Stimulated activated CD4-positive, alpha-beta T cell treated with anti-CD3 and anti-CD28 coated beads, Interleukin-4, amount 100 ng/mL, for 1 hour (primary cell): ENCODE measurements around the gene SLC20A1.
"Not testable (repeated sequence)": the region's sequence is repeated elsewhere in the genome, so short reads cannot be mapped to it uniquely, and the experiment has no call there.

ENCODE experiments used
- DNase-seq: peaks from one replicate; pipeline ENCODE4 v3.0.0-alpha.2; 2020

The SLC20A1 gene

GRCh38 chr2:112646791-112647689 is 1.3 kb downstream of the SLC20A1 start:
- no peak for DNase-seq

- no peak for DNase-seq
These were observed 2.3 kb downstream of the SLC20A1 start for GRCh38 chr2:112648081-112648480.

- DNase-seq = no peak
These were observed 10.9 kb downstream of the SLC20A1 start for GRCh38 chr2:112656679-112657078.

- no peak for DNase-seq
These were observed 12.6 kb downstream of the SLC20A1 start for GRCh38 chr2:112658301-112658700.

- no peak for DNase-seq
These were observed 13.3 kb downstream of the SLC20A1 start for GRCh38 chr2:112658839-112659667.

- DNase-seq = no peak
These were observed 14.4 kb downstream of the SLC20A1 start for GRCh38 chr2:112660138-112660537.

- no peak for DNase-seq
These were observed 16.0 kb downstream of the SLC20A1 start for GRCh38 chr2:112661656-112662305.

- DNase-seq = no peak
These were observed 17.0 kb downstream of the SLC20A1 start for GRCh38 chr2:112662704-112663103.

- no peak for DNase-seq
These were observed 18.9 kb downstream of the SLC20A1 start for GRCh38 chr2:112664689-112665088.

- DNase-seq = no peak
These were observed 19.5 kb downstream of the SLC20A1 start for GRCh38 chr2:112665113-112665780.

GRCh38 chr2:112666761-112667122 is 21.0 kb downstream of the SLC20A1 start:
- no peak for DNase-seq

- not testable (repeated sequence) for DNase-seq
These were observed 21.8 kb downstream of the SLC20A1 start for GRCh38 chr2:112667540-112667939.

- no peak for DNase-seq
These were observed 23.9 kb downstream of the SLC20A1 start for GRCh38 chr2:112669667-112670066.

- DNase-seq = no peak
These were observed 24.7 kb downstream of the SLC20A1 start for GRCh38 chr2:112670252-112671022.

- DNase-seq = no peak
These were observed 26.1 kb downstream of the SLC20A1 start for GRCh38 chr2:112671801-112672200.

GRCh38 chr2:112673008-112673407 is 27.3 kb downstream of the SLC20A1 start:
- no peak for DNase-seq

- no peak for DNase-seq
These were observed 28.5 kb downstream of the SLC20A1 start for GRCh38 chr2:112674229-112674628.

GRCh38 chr2:112679484-112679883 is 33.7 kb downstream of the SLC20A1 start:
- no peak for DNase-seq

- no peak for DNase-seq
These were observed 34.9 kb downstream of the SLC20A1 start for GRCh38 chr2:112680666-112681101.

- no peak for DNase-seq
These were observed 36.4 kb downstream of the SLC20A1 start for GRCh38 chr2:112682101-112682500.

GRCh38 chr2:112683550-112684414 is 38.0 kb downstream of the SLC20A1 start:
- no peak for DNase-seq
